Transverse colon (tissue), 3 donors: ENCODE data around the gene ENPP5.
"Not testable (repeated sequence)": the region's sequence is repeated elsewhere in the genome, so short reads cannot be mapped to it uniquely, and the experiment has no call there.

ENCODE experiments used
- EP300 ChIP-seq: sonication (generic); formaldehyde crosslinking; IDR thresholded peaks from one replicate; pipeline ENCODE4 v1.6.1; 2017; ENCODE audit warnings: antibody characterized with exemption, low read depth
- POLR2A ChIP-seq: fragments of 450-650 bp; IDR thresholded peaks from one replicate; pipeline ENCODE4 v1.6.1; 2016; ENCODE audit warnings: antibody characterized with exemption, mild to moderate bottlenecking, moderate library complexity
- POLR2AphosphoS5 ChIP-seq, 3 donors: sonication (generic); formaldehyde crosslinking; IDR thresholded peaks; one replicate each; pipeline ENCODE4 v1.6.1; 2016; ENCODE audit warnings: antibody characterized with exemption in 3 of 3

- TF ChIP-seq POLR2A; EP300; POLR2AphosphoS5 (IDR thresholded peaks at IDR 0.05): not testable (repeated sequence)
Measured at GRCh38 chr6:46119679-46120078, 51.1 kb downstream of the ENPP5 start.
